ENCODE results near the gene DDIAS.
A peak's percentile ranks its signal among the peaks of the same experiment; 100 is the strongest.
"Not testable (repeated sequence)": the region's sequence is repeated elsewhere in the genome, so short reads cannot be mapped to it uniquely, and the experiment has no call there.

The DDIAS gene

DNA sequence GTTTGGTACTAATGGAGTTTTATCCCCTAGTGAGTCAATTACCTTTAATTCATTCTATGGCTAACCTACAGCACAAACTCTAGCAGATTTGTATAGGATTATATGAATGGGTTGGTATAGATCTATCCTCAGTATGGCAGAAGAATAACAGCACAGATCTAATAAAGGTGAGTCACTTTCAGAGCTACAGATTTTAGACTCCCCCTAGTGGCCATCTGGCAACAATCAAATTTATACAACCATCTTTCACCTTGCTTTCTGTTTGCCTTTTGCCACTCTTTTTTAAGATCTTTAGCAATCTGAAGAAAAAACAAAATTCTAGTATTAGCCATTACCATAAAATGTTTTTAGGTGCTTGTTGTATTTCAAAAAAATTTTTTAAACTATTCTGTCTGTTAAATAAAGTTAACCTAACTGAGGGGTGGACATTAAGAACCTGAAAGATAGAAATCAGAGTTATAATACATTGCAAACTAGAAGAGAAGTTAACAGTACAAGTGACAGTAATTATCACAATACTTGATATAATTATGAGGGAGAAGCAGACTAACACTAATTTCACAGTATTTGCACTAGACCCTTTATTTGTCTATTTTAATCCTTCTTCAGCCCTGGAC is 25.8 kb downstream of the DDIAS start:
- DNase-seq = peak; percentile 61

DNA sequence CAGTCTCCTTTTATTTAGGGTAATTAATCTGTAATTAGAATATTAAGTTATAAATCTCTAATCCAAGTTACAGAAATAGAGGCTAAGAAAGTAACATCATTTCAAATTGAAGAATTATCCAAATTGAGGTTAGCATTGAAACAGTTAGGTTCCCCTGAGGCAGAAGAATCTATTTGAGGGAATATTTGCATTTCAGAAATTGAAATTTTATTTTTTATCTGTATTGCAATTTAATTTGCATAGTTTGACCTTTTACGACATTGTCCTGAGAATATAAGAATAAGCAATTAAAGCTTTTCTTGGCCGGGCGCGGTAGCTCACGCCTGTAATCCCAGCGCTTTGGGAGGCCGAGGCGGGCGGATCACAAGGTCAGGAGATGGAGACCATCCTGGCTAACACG is 27.6 kb downstream of the DDIAS start:
- DNase-seq = no peak

DNA sequence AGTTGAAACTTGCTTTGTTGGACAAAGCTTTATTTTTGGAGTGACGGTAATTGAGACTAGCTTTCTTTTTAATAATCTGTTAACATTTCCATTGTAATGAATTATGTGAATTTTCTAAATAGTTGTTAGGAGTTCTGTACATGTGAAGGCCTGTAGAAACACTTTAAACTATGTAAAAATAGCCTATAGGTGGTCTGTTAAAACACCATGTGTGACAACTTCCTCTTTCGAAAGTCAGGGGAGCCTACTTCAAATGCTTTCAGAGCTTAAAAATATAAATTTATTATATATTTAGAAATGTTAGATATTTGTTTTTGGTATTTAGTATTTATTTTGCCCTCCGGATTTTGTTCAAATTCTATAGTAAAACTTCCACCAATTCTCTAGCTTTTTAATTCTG is 28.7 kb downstream of the DDIAS start:
- DNase-seq = no peak

DNA sequence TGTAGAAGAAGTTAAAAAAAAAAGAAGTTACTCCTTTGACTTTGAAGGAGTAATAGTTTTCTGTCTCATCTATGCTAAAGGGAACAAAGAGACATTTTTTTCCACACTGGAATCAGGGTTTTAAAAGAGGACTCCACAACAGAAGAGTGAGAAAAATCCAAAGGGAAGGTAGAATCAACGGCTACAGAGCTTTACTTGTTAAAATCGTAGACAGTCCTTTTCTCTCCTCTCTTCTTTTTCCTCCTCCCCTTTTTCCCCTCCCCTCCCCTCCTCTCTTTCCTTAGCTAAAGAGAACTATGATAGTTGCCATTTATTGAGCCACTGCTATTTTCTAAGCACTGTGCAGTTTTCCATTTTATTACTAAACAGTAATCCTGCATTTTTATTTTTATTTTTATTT is 29.2 kb downstream of the DDIAS start:
- DNase-seq = no peak

DNA sequence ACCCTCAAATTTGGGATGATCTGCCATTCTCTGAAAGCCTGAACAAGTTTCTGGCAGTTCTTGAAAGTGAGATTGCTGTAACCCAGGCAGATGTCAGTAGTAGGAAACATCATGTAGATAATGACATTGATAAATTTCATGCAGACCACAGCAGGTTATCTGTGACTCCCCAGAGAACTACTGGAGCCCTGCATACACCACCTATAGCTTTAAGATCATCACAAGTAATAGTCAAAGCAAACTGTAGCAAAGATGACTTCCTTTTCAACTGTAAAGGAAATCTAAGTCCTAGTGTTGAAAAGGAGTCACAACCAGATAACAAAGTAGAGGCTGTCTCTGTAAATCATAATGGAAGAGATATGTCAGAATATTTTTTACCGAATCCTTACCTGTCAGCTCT is 31.0 kb downstream of the DDIAS start:
- no peak for DNase-seq

DNA sequence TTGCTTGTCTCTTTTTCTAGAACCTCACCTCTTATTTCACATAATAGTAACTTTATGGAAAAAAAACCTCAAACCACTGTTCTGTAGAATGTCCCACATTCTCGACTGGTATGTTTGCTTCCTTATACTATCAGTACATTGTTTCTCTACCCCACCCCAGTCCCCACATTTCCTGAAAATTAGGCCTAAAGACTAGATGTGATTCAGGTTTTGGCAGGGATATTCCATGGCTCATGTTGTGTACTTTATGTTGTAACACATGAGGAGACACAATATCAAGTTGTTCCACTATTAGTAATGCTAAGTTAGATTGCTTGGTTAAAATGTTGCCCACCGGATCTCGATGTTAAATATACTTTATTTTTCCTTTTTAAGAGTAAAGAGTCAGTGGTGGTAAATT is 34.7 kb downstream of the DDIAS start:
- DNase-seq = peak; percentile 20

DNA sequence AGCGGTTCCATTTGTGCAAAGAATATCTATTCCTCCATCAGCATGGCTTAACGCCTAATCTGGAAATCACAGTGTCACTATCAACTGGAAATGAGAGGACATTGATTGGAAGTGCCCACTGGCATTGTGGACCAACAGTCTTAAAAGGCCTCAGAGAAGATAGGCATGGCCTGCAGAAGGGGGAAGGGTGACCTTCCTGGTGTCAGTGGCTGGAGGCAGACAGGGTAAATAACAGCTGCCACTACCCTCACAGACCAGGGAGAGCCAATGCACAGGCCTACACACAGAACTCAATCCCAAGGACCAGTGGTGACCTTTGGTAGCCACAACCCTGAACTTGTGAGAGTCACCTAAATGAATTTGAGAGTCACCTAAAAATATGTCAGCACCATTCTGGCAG is 36.0 kb downstream of the DDIAS start:
- no peak for DNase-seq

DNA sequence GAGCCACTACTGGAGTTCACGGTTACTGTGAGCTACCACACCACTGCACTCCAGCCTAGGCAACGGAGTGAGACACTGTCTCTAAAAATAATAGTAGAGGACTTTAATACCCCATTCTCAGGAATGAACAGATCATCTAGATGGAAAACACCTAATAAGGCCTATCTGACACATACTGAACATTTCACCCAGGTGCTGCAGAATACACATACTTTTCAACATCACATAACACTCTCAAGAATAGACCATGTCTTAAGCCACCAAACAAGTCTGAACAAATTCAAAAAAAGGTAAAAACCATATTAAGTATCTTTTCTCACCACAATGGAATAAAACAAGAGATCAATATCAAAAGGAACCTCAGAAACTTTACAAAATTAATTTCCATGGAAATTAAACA is 37.9 kb downstream of the DDIAS start:
- DNase-seq = no peak

DNA sequence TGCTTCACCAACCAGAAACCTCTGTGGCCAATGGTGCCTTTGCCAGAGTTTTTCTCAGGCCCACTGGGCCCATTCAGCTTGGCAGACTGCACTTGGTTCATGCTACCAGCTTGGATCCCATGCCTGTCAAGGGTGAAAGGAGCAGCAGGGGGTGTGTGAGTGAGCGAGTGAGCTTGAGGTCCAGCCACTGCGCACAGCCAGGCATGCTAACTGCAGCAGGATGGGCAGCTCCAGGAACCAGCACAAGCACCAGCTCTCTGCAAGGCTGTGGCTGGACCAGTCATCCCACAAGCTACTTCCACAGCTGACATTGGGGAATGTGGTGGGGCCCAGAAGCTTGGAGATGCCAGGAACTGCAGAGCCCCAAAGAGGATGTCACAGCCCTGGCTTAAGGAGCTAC is 40.8 kb downstream of the DDIAS start:
- DNase-seq = no peak

DNA sequence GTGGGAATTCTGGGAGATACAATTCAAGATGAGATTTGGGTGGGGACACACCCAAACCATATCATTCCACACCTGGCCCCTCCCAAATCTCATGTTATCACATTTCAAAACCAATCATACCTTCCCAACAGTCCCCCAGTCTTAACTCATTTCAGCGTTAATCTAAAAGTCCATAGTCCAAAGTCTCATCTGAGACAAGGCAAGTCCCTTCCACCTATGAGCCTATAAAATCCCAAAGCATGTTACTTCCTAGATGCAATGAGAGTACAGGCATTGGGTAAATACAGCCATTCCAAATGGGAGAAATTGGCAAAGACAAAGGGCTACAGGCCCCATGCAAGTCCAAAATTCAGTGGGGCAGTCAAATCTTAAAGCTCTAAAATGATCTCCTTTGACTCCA is 41.9 kb downstream of the DDIAS start:
- DNase-seq = not testable (repeated sequence)

DNA sequence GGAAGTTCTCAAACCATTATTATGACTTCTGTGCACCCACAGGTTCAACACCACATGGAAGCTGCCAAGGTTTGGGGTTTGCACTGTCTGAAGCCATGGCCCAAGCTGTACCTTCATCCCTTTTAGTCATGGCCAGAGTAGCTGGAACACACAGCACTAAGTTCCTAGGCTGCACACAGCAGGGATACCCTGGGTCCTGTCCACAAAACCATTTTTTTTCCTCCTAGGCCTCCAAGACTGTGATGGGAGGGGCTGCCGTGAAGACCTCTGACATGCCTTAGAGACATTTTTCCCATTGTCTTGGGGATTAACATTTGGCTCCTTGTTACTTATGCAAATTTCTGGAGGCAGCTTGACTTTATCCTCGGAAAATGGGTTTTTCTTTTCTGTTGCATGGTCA is 42.7 kb downstream of the DDIAS start:
- no peak for DNase-seq

DNA sequence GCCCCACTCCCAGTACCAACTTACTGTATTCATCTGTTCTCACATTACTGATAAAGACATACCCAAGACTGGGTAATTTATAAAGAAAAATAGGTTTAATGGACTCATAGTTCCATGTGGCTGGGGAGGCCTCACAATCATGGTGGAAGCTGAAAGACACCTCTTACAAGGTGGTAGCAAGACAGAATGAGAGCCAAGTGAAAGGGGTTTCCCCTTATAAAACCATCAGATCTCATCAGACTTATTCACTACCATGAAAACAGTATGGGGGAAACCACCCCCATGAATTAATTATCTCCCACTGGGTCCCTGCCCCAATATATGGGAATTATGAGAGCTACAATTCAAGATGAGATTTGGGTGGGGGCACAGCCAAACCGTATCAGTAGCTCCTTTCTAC is 43.5 kb downstream of the DDIAS start:
- not testable (repeated sequence) for DNase-seq

DNA sequence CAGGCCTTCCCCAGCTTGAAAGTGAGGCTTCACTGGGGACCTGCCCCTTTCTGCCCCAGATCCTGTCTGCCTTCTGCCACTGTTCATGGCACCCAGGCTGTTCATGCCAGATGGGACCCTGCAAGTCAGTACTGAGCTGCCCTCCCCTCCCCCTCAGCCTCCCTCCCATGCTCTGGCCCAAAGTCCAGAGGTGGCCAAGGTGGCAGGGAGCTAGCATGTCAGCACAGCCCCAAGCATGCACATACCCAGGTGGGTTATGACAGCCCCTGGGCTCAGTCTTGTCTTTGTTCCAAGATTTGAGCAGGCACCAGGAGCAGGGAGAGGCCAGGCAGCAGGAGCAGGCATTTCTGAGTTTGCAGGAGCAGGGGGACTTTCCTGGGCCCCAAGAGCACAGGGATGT is 44.1 kb downstream of the DDIAS start:
- no peak for DNase-seq

DNA sequence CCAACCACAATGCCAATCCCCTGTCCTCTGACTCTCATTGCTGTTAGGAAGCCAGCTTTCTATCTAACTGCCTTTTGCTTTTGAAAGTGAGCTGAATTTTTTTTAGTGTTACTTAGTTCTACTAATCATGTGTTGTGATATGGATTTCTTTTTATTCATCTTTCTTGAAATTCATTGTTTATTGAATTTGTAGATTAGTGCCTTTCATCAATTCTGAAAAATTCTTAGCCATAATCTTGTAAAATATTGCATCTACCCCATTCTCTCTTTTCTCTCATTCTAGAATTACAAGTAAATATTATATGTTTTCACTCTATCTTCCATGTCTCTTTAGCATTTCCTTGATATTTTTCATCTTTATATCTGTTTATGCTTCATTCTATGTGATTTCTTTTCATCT is 47.8 kb downstream of the DDIAS start:
- DNase-seq = no peak

DNA sequence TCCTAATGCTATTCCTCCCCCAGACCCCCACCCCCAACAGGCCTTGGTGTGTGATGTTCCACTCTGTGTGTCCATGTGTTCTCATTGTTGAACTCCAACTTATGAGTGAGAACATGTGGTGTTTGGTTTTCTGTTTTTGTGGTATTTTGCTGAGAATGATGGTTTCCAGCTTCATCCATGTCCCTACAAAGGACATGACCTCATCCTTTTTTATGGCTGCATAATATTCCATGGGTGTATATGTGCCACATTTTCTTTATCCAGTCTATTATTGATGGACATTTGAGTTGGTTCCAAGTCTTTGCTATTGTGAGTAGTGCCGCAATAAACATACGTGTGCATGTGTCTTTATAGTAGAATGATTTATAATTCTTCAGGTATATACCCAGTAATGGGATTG is 49.0 kb downstream of the DDIAS start:
- DNase-seq = not testable (repeated sequence)

DNA sequence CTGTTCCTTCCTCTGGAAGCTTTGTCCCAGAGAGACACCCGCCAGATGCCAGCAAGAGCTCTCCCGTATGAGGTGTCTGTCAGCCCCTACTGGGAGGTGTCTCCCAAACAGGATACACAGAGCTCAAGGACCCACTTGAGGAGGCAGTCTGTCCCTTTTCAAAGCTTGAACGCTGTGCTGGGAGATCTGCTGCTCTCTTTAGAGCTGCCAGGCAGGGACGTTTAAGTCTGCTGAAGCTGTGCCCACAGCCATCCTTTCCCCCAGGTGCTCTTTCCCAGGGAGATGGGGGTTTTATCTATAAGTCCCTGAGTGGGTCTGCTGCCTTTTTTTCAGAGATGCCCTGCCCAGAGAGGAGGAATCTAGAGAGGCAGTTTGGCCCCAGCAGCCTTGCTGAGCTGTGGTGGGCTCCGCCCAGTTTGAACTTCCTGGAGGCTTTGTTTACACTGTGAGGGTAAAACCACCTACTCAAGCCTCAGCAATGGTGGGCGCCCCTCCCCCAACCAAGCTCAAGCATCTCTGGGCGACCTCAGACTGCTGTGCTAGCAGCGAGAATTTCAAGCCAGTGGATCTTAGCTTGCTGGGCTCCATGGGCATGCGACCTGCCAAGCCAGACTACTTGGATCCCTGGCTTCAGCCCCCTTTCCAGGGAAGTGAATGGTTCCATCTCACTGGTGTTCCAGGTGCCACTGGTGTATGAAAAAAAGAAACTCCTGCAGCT is 54.4 kb downstream of the DDIAS start:
- DNase-seq = peak; percentile 11

DNA sequence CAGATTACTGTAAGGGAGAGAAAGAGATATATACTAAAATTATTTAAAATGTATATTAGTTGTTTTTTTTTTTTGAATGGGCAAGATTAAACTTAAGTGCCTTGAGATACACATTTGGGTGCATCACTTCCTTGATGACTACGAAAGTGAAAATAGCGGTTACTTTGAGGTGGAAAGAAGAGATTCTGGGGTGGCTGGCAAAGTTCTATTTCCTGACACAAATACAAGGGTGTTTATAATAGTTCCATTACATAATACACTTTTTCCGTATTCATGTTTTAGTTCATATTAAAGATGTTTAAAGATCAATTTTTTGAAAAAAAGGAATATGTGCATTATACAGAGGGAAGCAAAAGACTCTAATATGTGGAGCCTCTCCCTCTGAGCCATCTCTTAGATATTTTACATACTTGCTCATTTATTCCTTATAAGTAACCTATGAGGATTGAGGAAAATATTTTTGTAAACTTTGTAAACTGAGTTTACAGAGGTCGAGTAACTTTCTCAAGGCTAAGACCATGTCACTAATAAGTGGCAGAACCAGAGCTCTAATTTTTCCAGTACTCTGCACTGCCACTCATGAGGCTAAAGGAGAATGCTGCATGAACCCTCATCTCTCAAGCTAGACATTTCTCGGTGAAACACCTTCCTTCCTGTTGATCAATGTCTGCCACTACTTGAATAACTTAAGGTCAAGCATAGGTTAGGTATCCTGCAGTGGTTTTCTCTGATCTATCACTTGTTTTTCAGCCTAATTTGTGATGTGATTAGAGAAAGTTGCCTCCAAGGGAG is 58.6 kb downstream of the DDIAS start:
- no peak for DNase-seq

DNA sequence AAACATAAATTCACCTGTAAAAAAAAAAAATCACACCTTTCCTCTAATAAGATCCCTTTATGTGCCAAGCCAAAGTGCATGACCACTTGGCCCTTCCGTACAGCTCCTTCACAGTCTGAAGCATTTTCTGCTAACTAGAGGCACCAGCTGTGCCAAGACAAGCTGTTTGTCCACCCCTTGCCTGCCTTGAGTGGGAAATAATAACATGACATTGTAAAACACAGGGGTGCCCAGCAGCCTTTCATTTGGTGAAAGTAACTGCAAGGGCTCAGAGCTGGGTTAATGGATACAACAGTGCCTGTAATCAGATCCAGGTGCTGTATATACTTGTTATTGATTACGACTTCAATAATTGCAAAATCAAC is 59.2 kb downstream of the DDIAS start:
- no peak for DNase-seq

DNA sequence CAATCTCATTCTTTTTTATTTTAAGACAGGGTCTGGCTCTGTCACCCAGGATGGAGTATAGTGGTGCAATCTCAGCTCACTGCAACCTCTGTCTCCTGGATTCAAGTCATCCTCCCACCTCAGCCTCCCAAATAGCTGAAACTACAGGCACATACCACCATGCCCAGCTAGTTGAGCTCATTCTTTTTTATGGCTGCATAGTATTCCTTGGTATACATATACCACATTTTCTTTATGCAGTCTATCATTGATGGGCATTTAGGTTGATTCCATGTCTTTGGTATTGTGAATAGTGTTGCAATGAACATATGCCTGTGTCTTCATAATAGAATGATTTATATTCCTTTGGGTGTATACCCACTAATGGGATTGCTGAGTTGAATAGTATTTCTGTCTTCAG is 60.5 kb downstream of the DDIAS start:
- not testable (repeated sequence) for DNase-seq

DNA sequence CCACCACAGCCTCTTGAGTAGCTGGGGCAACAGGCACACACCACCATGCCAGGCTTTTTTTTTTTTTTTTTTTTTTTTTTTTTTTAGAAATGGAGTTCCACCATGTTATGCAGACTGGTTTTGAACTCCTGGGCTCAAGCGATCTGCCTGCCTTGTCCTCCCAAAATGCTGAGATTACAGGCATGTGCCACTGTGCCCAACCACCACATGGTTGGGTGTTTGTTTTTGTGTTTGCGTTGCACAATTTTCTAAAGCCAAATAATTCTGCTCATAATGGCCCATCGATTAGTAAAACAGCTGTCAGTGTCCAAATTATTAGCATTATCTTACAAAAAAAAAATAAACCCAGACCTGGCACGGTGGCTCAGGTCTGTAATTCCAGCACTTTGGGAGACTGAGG is 65.8 kb downstream of the DDIAS start:
- DNase-seq = no peak

DNA sequence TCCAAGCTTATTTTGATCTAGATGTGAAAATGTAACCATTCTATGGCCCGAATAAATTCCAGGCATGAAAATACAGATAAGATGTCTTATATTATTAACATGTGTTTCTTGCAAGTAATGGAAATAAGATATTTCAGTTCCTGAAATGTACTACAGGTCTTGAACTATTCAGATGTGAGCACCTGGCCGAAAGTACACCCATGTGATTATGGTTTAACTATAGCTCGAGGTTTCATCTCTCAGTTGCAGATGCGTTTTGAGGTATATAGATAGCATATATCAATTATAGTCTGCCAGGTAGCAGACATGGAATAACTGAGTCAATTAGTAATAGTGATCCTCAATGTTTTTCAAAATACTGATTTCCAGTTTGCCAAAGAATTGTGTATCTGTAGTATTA is 68.3 kb downstream of the DDIAS start:
- no peak for DNase-seq

DNA sequence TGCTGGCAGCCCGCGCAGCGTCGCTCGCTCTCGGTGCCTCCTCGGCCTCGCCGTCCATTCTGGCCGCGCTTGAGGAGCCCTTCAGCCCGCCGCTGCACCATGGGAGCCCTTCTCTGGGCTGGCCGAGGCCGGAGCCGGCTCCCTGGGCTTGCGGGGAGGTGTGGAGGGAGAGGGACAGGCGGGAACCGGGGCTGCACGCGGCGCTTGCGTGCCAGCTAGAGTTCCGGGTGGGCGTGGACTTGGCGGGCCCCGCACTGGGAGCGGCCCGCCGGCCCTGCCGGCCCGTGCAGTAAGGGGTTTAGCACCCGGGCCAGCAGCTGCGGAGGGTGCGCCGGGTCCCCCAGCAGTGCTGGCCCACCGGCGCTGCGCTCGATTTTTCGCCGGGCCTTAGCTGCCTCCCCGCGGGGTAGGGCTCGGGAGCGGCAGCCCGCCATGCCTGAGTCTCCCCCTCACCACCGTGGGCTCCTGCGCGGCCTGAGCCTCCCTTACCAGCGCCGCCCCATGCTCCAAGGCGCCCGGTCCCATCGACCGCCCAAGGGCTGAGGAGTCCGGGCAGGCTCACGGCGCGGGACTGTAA is 69.1 kb downstream of the DDIAS start:
- not testable (repeated sequence) for DNase-seq

DNA sequence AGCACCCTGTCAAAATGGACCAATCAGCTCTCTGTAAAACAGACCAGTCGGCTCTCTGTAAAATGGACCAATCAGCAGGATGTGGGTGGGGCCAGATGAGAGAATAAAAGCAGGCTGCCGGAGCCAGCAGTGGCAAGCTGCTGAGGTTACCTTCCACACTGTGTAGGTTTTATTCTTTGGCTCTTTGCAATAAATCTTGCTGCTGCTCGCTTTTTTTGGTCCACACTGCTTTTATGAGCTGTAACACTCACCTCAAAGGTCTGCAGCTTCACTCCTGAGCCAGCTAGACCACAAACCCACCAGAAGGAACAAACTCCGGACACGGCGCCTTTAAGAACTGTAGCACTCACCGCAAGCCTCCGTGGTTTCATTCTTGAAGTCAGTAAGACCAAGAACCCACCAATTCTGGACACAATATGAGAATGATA is 70.0 kb downstream of the DDIAS start:
- DNase-seq = not testable (repeated sequence)

DNA sequence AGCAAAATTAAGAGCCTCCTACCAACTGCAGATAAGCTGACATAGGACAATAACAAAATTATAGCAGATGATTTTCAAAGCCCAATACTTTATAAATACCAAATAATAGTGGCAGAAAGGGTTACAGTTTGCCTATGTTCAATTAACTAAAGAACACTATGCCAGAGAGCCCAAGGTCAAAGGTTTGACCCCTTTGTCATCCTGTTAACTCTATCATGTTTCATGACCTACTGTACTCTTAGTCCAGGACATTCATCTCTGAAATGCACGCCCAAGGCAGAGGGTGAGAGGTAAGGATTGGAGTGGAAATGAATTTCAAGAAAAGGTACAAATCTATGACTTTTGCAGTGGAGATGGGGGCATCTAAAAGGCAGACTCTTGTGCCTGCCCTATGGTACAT is 70.6 kb downstream of the DDIAS start:
- DNase-seq = no peak

Measured in fibroblast of skin of back (primary cell).